Measurements from ENCODE around the gene PROSER1. TPM values are rescaled to one million over a fixed set of nuclear protein-coding genes. Genes with fewer than 3 reads are reported as not detected.
"Not testable (repeated sequence)": the region's sequence is repeated elsewhere in the genome, so short reads cannot be mapped to it uniquely, and the experiment has no call there.

The PROSER1 gene
- 59.2 TPM for polyA plus RNA-seq (2013, experiment 1 of 2)
- 61.9 TPM for polyA plus RNA-seq (2013, experiment 2 of 2)

- DNase-seq (ENCODE audit: low spot score): peak; percentile 88
- Histone ChIP-seq H4K8ac (ENCODE audit: low read depth, low read length) (no peak within 1 kb of the TSS), H3K23ac (ENCODE audit: low read depth, low read length, poor library complexity) (peak within 1 kb of the TSS; percentile 73), H3K27ac (replicated peaks; ENCODE audit: low read length) (peak within 1 kb of the TSS; percentile 82), H2BK120ac (ENCODE audit: low read depth, low read length) (peak within 1 kb of the TSS; percentile 72), H2AFZ (ENCODE audit: low read length) (peak within 1 kb of the TSS; percentile 95), H2BK12ac (ENCODE audit: low read length) (no peak within 1 kb of the TSS), H3K4ac (ENCODE audit: low read length) (no peak within 1 kb of the TSS), H2AK5ac (ENCODE audit: low read depth, low read length) (no peak within 1 kb of the TSS), H2BK5ac (ENCODE audit: low read length) (peak within 1 kb of the TSS; percentile 82), H3K4me2 (ENCODE audit: insufficient read depth, low read length, poor library complexity, severe bottlenecking) (peak within 1 kb of the TSS; percentile 77), H3K9ac (ENCODE audit: low read depth, low read length, poor library complexity) (peak within 1 kb of the TSS; percentile 79), H2BK15ac (ENCODE audit: low read length) (peak within 1 kb of the TSS; percentile 85), H3K18ac (ENCODE audit: low read length) (peak within 1 kb of the TSS; percentile 94), H3K4me3 (ENCODE audit: low read length in 2 of 2) (peak within 1 kb of the TSS; percentile 89 to 95), H3K79me1 (ENCODE audit: low read depth, low read length) (peaks cover 4% of the 10 kb centered on the region), H3K14ac (ENCODE audit: low read length) (peak within 1 kb of the TSS; percentile 71), H4K91ac (ENCODE audit: low read depth, low read length, poor library complexity) (peak within 1 kb of the TSS; percentile 18), H3K9me3 (replicated peaks in 1 of 2; ENCODE audit: control insufficient read depth in 2 of 2, insufficient read depth in 1 of 2, low read depth in 1 of 2, low read length in 2 of 2) (no peaks in the 10 kb centered on the region), H3K27me3 (ENCODE audit: control insufficient read depth in 3 of 3, insufficient read depth in 3 of 3, low read depth in 1 of 3, low read length in 3 of 3) (no peaks in the 10 kb centered on the region), H3K4me1 (ENCODE audit: control insufficient read depth in 2 of 2, insufficient read depth in 1 of 2, low read depth in 1 of 2, low read length in 2 of 2) (peaks cover 4 to 8% of the 10 kb centered on the region in 2 donors), H3K36me3 (replicated peaks in 1 of 2; ENCODE audit: control insufficient read depth in 2 of 2, insufficient read depth in 2 of 2, low read length in 2 of 2) (peaks cover 2 to 41% of the 10 kb centered on the region in 2 donors)
- WGBS, 2 donors (ENCODE audit: extremely low coverage in 2 of 2, insufficient read length in 2 of 2, insufficient replicate concordance in 1 of 2): no CpG with 5 or more reads among the region's 41 CpGs
These were observed at the start of gene PROSER1, which contains the start of gene NHLRC3 for GRCh38 chr13:39037880-39038568. PROSER1 (minus strand) TSS chr13:39038089; CDS start chr13:39037242, 847 bp downstream. NHLRC3 (plus strand) TSS chr13:39038456; CDS start chr13:39038640, 184 bp downstream.

DNA sequence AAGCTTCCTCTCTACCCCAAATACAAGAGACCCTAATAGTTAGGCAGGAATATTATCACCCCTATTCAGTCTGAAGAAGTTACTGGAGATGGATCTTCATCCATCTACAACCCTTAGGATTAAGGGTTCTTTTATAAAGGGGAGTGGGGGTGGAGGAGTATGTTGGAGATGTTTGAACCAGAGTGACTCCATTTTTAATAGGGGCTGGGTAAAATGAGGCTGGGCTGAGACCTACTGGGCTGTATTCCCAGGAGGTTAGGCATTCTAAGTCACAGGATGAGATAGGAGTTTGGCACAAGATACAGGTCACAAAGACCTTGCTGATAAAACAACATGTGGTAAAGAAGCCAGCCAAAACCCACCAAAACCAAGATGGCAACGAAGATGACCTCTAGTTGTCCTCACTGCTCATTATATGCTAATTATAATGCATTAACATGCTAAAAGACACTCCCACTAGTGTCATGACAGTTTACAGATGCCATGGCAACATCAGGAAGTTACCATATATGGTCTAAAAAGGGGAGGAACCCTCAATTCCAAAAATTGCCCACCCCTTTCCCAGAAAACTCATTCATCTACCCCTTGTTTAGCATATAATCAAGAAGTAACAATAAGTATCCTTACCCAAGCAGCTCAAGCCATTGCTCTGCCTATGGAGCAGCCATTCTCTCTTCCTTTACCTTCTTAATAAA is 48.5 kb upstream of the PROSER1 start:
- H4K8ac ChIP-seq (ENCODE audit: low read depth, low read length); H3K14ac ChIP-seq (ENCODE audit: low read length); H3K4me1 ChIP-seq (ENCODE audit: control insufficient read depth in 2 of 2, insufficient read depth in 1 of 2, low read depth in 1 of 2, low read length in 2 of 2); H3K36me3 ChIP-seq (replicated peaks in 1 of 2; ENCODE audit: control insufficient read depth in 2 of 2, insufficient read depth in 2 of 2, low read length in 2 of 2); H2BK15ac ChIP-seq (ENCODE audit: low read length); H3K4me2 ChIP-seq (ENCODE audit: insufficient read depth, low read length, poor library complexity, severe bottlenecking); H3K4me3 ChIP-seq (ENCODE audit: low read length in 2 of 2); H3K27me3 ChIP-seq (ENCODE audit: control insufficient read depth in 3 of 3, insufficient read depth in 3 of 3, low read depth in 1 of 3, low read length in 3 of 3); H4K91ac ChIP-seq (ENCODE audit: low read depth, low read length, poor library complexity); H2AFZ ChIP-seq (ENCODE audit: low read length); H3K9me3 ChIP-seq (replicated peaks in 1 of 2; ENCODE audit: control insufficient read depth in 2 of 2, insufficient read depth in 1 of 2, low read depth in 1 of 2, low read length in 2 of 2); DNase-seq (ENCODE audit: low spot score); H2BK120ac ChIP-seq (ENCODE audit: low read depth, low read length); H2AK5ac ChIP-seq (ENCODE audit: low read depth, low read length); H3K27ac ChIP-seq (replicated peaks; ENCODE audit: low read length); H3K23ac ChIP-seq (ENCODE audit: low read depth, low read length, poor library complexity); H2BK12ac ChIP-seq (ENCODE audit: low read length); H3K9ac ChIP-seq (ENCODE audit: low read depth, low read length, poor library complexity); H3K4ac ChIP-seq (ENCODE audit: low read length); H3K79me1 ChIP-seq (ENCODE audit: low read depth, low read length); H3K18ac ChIP-seq (ENCODE audit: low read length); H2BK5ac ChIP-seq (ENCODE audit: low read length): not testable (repeated sequence)
- no CpG with 5 or more reads among the region's 1 CpG for WGBS, 2 donors (ENCODE audit: extremely low coverage in 2 of 2, insufficient read length in 2 of 2, insufficient replicate concordance in 1 of 2)

- Histone ChIP-seq H3K79me1 (ENCODE audit: low read depth, low read length) (no peaks in the 10 kb centered on the region), H4K91ac (ENCODE audit: low read depth, low read length, poor library complexity) (no peak overlapping the region), H3K4me2 (ENCODE audit: insufficient read depth, low read length, poor library complexity, severe bottlenecking) (no peak overlapping the region), H3K4me3 (ENCODE audit: low read length in 2 of 2) (no peak overlapping the region), H3K27ac (replicated peaks; ENCODE audit: low read length) (no peak overlapping the region), H3K9me3 (replicated peaks in 1 of 2; ENCODE audit: control insufficient read depth in 2 of 2, insufficient read depth in 1 of 2, low read depth in 1 of 2, low read length in 2 of 2) (peaks cover 0 to 4% of the 10 kb centered on the region in 2 donors), H2AK5ac (ENCODE audit: low read depth, low read length) (no peak overlapping the region), H3K4me1 (ENCODE audit: control insufficient read depth in 2 of 2, insufficient read depth in 1 of 2, low read depth in 1 of 2, low read length in 2 of 2) (no peaks in the 10 kb centered on the region), H3K9ac (ENCODE audit: low read depth, low read length, poor library complexity) (no peak overlapping the region), H3K4ac (ENCODE audit: low read length) (no peak overlapping the region), H3K23ac (ENCODE audit: low read depth, low read length, poor library complexity) (no peak overlapping the region), H3K18ac (ENCODE audit: low read length) (no peak overlapping the region), H3K27me3 (ENCODE audit: control insufficient read depth in 3 of 3, insufficient read depth in 3 of 3, low read depth in 1 of 3, low read length in 3 of 3) (no peaks in the 10 kb centered on the region), H2AFZ (ENCODE audit: low read length) (no peak overlapping the region), H2BK120ac (ENCODE audit: low read depth, low read length) (no peak overlapping the region), H2BK12ac (ENCODE audit: low read length) (no peak overlapping the region), H4K8ac (ENCODE audit: low read depth, low read length) (no peak overlapping the region), H2BK5ac (ENCODE audit: low read length) (no peak overlapping the region), H2BK15ac (ENCODE audit: low read length) (no peak overlapping the region), H3K14ac (ENCODE audit: low read length) (no peak overlapping the region), H3K36me3 (replicated peaks in 1 of 2; ENCODE audit: control insufficient read depth in 2 of 2, insufficient read depth in 2 of 2, low read length in 2 of 2) (no peaks in the 10 kb centered on the region)
- no CpG with 5 or more reads among the region's 3 CpGs for WGBS, 2 donors (ENCODE audit: extremely low coverage in 2 of 2, insufficient read length in 2 of 2, insufficient replicate concordance in 1 of 2)
- no peak for DNase-seq (ENCODE audit: low spot score)
These were observed 36.1 kb upstream of the PROSER1 start for GRCh38 chr13:39073983-39074382.

DNA sequence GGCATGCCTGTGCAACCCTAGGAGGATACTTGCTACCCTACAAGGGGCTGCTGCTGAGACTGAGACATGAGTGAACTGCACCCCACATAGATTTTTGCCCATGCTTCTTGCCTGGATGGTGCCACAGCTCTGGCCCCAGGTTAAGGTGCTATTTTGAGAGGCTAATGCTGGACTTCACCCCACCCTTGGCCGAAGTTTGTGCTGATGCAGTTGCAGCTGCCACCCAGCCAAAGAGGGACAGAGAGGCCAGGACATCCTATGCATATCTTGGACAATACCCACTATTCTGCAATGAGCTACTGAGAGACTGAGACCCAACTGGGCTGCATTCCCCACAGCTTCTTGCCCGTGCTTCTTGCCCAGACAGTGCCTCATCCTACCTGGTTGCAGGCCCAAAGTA is 35.0 kb upstream of the PROSER1 start:
- Histone ChIP-seq H3K4ac (ENCODE audit: low read length) (no peak overlapping the region), H2BK120ac (ENCODE audit: low read depth, low read length) (no peak overlapping the region)

More for the DNA sequence above, 35.0 kb upstream of the PROSER1 start:
- Histone ChIP-seq H3K9ac (ENCODE audit: low read depth, low read length, poor library complexity) (no peak overlapping the region), H2AFZ (ENCODE audit: low read length) (no peak overlapping the region), H3K4me1 (ENCODE audit: control insufficient read depth in 2 of 2, insufficient read depth in 1 of 2, low read depth in 1 of 2, low read length in 2 of 2) (no peaks in the 10 kb centered on the region), H4K8ac (ENCODE audit: low read depth, low read length) (no peak overlapping the region), H3K79me1 (ENCODE audit: low read depth, low read length) (no peaks in the 10 kb centered on the region), H3K36me3 (replicated peaks in 1 of 2; ENCODE audit: control insufficient read depth in 2 of 2, insufficient read depth in 2 of 2, low read length in 2 of 2) (no peaks in the 10 kb centered on the region), H2BK15ac (ENCODE audit: low read length) (no peak overlapping the region), H3K27ac (replicated peaks; ENCODE audit: low read length) (no peak overlapping the region), H3K18ac (ENCODE audit: low read length) (no peak overlapping the region), H3K4me2 (ENCODE audit: insufficient read depth, low read length, poor library complexity, severe bottlenecking) (no peak overlapping the region), H2AK5ac (ENCODE audit: low read depth, low read length) (no peak overlapping the region), H3K27me3 (ENCODE audit: control insufficient read depth in 3 of 3, insufficient read depth in 3 of 3, low read depth in 1 of 3, low read length in 3 of 3) (no peaks in the 10 kb centered on the region), H3K23ac (ENCODE audit: low read depth, low read length, poor library complexity) (no peak overlapping the region), H3K9me3 (replicated peaks in 1 of 2; ENCODE audit: control insufficient read depth in 2 of 2, insufficient read depth in 1 of 2, low read depth in 1 of 2, low read length in 2 of 2) (peaks cover 0 to 4% of the 10 kb centered on the region in 2 donors), H2BK5ac (ENCODE audit: low read length) (no peak overlapping the region), H2BK12ac (ENCODE audit: low read length) (no peak overlapping the region), H3K14ac (ENCODE audit: low read length) (no peak overlapping the region), H3K4me3 (ENCODE audit: low read length in 2 of 2) (no peak overlapping the region), H4K91ac (ENCODE audit: low read depth, low read length, poor library complexity) (no peak overlapping the region)
- DNase-seq (ENCODE audit: low spot score): no peak
- no CpG with 5 or more reads among the region's 2 CpGs for WGBS, 2 donors (ENCODE audit: extremely low coverage in 2 of 2, insufficient read length in 2 of 2, insufficient replicate concordance in 1 of 2)

All from neuronal stem cell (in vitro differentiated cells).